NCI-H510A treated with DMSO at 0.1 percent for 48 hours (cell line): ENCODE data around the gene RHOF.
"Not testable (repeated sequence)": the region's sequence is repeated elsewhere in the genome, so short reads cannot be mapped to it uniquely, and the experiment has no call there.

Source experiments
- DNase-seq: peaks from one replicate; lab custom pipeline; 2025; lab: John Stamatoyannopoulos, UW

The RHOF gene

GRCh38 chr12:121774968-121775474 is 18.5 kb downstream of the RHOF start:
- DNase-seq = no peak

DNA sequence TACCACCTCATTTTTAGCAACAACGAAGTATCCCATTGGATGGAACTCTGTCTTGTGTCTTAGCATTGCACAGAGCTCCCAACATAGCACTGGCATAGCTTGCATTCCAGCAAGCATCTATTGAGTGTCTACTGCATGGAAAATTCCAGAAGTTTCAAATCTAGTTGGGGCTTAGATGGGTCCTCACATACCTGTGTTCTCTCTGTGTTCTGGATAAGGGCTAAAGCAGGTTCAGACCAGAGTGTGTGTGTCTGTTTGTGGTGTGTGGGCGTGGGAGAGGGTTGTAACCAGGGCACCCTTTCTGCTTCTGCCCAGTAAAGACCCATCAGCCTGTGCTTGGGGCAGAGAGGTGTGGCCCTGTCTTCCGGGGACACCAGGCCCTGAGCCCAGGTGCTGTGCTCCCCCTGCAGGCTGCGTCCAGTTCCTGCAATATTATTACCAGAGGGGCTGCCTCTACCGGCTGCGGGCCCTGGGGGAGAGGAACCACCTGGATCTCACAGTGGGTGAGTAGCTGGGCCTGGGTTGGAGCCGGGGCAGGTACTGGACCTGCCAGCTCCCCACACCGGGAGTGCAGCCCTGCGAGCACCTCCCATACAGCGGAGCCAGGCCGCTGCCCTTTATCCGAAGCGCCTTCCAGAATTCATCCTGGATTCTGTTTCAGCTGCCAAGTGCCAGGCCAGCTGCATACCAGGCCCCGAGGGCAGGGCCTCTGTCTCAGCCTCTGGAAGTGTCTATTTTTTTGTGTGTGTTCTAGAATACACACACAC is 20.3 kb downstream of the RHOF start:
- peak; percentile 79 for DNase-seq

DNA sequence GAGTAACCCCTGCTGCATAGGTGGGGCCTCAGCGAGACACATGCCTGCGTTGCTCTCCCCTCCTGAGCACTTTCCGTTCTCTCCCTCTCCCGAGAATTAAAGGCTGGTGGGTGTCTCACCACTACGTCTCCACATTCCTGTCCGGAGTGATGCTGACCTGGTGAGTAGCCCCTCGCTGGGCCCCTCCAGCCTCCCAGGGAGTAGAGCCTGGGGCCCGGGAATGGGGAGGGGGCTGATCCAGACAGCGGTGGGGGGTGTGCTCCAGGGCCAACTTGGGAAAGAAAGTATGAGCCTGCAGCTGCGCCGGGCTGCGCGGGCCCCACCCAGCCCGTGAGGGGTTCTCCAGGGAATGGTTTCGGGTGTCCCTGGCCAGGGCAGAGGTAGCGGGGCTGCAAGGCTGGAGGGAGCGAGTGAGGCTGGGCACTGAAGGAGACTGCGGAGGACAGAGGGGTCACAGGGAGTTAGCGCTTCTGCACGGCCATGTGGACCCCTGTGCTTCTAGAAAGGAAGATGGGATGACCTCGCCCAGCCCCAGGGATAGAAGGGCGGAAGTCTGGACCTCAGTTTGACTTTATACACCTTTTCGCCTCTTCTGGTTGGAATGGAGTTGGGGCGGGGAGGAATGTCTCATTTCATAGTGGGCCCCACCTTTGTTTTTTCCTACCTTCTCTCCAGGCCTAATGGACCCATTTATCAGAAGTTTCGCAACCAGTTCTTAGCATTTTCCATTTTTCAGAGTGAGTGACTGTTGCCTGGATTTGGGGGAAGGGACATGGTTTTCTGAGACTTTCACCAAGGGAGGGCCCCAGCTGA is 22.5 kb downstream of the RHOF start:
- DNase-seq = no peak

DNA sequence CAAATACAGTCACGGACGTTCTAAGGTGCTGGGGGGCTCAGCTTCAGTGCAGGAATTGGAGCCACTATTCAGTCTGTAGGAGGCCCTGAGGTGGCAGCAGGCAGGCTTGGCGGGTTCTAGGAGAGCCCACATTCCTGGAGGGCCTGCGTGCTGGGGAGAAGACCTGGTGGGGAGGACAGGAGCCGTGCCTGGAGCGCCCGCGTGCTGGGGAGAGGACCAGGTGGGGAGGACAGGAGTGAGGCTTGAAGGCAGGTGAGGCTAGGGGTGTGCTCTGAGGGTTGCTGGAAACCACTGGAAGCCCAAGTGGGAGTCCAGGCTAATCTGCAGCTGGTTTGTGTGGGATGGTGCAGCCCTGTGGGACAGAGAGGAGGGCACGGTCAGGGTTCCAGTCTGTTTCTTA is 23.1 kb downstream of the RHOF start:
- DNase-seq = no peak

- no peak for DNase-seq
These were observed 23.6 kb downstream of the RHOF start for GRCh38 chr12:121769831-121770301.

- DNase-seq = no peak
These were observed 24.1 kb downstream of the RHOF start for GRCh38 chr12:121769297-121769830.

DNA sequence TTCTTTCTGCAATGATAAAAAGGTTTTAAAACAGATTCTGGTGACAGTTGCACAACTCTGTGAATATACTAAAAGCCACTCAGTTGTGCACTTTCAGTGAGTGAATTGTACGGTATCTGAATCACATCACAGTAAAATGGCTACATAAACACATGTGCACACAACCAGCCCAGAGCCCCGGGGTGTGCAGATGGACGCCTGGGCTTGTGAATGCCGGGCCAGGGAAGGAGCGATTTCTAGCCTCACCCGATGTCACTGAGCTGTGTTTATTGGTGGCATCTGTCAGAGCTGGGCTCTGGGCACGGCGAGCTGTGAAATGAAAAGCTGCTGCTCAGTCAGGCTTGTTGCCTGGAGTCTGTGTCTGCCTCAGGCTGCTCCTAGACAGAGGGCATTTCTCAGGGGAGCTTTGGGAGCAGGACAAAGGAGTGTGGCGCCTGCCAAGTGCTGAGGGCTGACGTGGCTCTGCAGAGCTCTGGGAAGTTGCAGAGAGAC is 25.9 kb downstream of the RHOF start:
- no peak for DNase-seq

DNA sequence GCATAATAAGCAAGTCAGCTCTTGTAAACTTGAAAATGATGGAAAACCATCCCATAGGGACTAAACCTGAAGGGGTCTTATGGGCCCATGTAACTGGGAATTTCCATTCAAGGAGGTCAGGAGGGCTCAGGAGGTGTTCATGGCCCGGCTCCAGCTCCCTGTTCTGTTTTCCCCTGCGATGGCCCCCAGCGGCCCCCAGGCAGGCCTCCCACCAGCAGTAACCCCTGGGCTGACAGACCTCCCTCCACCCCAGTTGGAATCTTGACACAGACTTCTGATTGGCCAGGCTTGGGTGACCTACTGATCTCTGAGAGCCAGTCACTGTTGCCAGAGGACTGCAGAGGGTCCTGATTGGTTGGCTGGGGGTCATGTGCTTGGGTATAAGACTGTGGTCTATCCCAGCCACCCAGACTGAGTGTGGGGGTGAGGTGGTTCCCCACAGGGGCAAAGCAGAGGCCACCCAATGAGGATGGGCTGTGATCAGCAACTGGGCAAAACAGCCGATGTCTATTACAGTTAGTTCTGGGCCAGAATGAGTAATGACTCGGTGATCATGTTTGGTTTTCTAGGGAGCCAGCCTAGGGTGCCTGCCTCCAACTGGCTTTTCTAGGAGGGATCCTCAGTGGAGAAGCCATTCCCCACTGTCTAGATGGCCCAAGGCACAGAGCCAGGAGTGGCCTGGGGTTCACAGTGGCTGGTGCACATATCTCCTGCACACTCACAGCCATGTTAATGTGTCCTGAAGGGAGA is 27.0 kb downstream of the RHOF start:
- no peak for DNase-seq

- DNase-seq = no peak
These were observed 27.9 kb downstream of the RHOF start for GRCh38 chr12:121765573-121765972.

- no peak for DNase-seq
These were observed 28.7 kb downstream of the RHOF start for GRCh38 chr12:121764808-121765207.

- no peak for DNase-seq
These were observed 31.2 kb downstream of the RHOF start for GRCh38 chr12:121762269-121762668.

GRCh38 chr12:121758536-121758935 is 35.0 kb downstream of the RHOF start:
- DNase-seq = not testable (repeated sequence)

GRCh38 chr12:121755591-121755990 is 37.9 kb downstream of the RHOF start:
- DNase-seq = no peak

- no peak for DNase-seq
These were observed 38.7 kb downstream of the RHOF start for GRCh38 chr12:121754836-121755235.

- DNase-seq = no peak
These were observed 39.6 kb downstream of the RHOF start for GRCh38 chr12:121753844-121754264.

GRCh38 chr12:121751749-121752351 is 41.6 kb downstream of the RHOF start:
- no peak for DNase-seq

- no peak for DNase-seq
These were observed 42.5 kb downstream of the RHOF start for GRCh38 chr12:121751034-121751433.

- no peak for DNase-seq
These were observed 43.0 kb downstream of the RHOF start for GRCh38 chr12:121750507-121750955.

- DNase-seq = no peak
These were observed 44.2 kb downstream of the RHOF start for GRCh38 chr12:121749267-121749666.

DNA sequence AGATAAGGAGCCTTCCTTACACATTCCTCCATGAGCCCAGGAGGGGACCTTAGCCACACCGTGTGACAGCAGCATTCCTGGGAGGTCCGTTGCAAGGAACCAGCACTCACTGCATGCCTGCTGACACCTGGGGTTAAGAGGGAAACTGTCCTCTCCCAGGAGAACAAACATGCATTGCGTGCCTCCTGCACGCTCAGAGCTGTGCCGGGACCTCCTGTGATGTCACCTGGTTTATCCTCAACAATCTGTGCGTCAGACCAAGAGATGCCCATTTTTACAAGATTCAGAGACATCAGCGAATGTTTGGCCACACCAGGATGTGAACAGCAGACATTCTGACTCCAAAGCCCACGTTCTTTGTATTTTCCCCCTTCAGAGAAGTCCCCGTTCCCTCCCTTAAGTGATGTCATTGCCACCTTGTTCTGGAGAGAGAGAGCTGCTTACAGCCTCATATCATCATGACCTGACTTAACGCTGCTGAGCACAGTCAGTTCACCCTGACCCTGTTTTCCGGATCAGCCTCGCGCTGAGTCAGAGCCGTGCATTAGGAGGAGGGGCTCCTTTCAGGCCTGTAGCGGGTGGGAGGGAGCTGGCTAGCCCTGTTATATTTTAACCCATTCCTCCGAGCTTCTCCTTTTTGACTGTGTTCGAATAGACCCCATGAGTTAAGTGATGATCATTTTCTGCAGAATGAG is 44.8 kb downstream of the RHOF start:
- no peak for DNase-seq

- DNase-seq = peak; percentile 22
These were observed 45.3 kb downstream of the RHOF start for GRCh38 chr12:121748218-121748570.
